Sigmoid colon (tissue), 4 donors: ENCODE results near the gene NEAT1.

Experiments used
- EP300 ChIP-seq, 4 donors: sonication (generic); formaldehyde crosslinking; IDR thresholded peaks; one replicate each; pipeline ENCODE4 v1.6.1; 2017; ENCODE audit warnings: antibody characterized with exemption in 4 of 4
- POLR2A ChIP-seq, 2 donors: fragments of 450-650 bp; IDR thresholded peaks; one replicate each; pipeline ENCODE4 v1.6.1; 2016; ENCODE audit warnings: antibody characterized with exemption in 2 of 2, mild to moderate bottlenecking in 2 of 2, moderate library complexity in 2 of 2
- TF ChIP-seq, protein P1 (sequence below), 4 experiments: fragments of 450-650 bp in 3 of 4; fragments of 200-600 bp in 1 of 4; IDR thresholded peaks; one replicate each; pipeline ENCODE4 v1.5.1; 2016 to 2019; ENCODE audit warnings: antibody characterized with exemption in 4 of 4, mild to moderate bottlenecking in 3 of 4, moderate library complexity in 2 of 4

DNA sequence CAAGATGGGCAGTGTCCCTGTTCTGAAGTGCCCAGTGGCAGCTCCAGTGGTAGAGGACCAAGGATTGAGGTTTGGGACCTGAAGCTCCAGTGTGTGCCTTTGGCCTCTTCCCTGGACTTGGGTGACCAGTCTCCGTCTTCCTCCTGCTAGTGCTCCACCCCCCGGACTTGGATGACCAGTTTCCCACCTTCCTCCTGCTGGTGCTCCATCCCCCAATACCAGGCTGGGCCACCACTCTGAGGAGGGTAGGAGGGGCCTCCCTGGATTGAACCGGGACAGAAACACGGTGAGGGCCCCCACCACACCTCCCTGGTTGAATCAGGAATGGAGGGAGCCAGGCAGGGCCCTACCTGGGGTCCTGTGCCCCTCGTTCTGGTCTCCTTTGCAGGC is 10.9 kb upstream of the NEAT1 start:
- TF ChIP-seq POLR2A (IDR thresholded peaks at IDR 0.05) (no peak), EP300 (IDR thresholded peaks at IDR 0.05) (no peak)
- TF ChIP-seq, protein P1, sequence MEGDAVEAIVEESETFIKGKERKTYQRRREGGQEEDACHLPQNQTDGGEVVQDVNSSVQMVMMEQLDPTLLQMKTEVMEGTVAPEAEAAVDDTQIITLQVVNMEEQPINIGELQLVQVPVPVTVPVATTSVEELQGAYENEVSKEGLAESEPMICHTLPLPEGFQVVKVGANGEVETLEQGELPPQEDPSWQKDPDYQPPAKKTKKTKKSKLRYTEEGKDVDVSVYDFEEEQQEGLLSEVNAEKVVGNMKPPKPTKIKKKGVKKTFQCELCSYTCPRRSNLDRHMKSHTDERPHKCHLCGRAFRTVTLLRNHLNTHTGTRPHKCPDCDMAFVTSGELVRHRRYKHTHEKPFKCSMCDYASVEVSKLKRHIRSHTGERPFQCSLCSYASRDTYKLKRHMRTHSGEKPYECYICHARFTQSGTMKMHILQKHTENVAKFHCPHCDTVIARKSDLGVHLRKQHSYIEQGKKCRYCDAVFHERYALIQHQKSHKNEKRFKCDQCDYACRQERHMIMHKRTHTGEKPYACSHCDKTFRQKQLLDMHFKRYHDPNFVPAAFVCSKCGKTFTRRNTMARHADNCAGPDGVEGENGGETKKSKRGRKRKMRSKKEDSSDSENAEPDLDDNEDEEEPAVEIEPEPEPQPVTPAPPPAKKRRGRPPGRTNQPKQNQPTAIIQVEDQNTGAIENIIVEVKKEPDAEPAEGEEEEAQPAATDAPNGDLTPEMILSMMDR (IDR thresholded peaks at IDR 0.05), result no peak
